ENCODE data around the gene NXPH1. TPM values are rescaled to one million over a fixed set of nuclear protein-coding genes. Genes with fewer than 3 reads are reported as not detected.

NXPH1 gene
- total and polyA plus RNA-seq, 2 experiments from 2014 or later, result not detected

DNA sequence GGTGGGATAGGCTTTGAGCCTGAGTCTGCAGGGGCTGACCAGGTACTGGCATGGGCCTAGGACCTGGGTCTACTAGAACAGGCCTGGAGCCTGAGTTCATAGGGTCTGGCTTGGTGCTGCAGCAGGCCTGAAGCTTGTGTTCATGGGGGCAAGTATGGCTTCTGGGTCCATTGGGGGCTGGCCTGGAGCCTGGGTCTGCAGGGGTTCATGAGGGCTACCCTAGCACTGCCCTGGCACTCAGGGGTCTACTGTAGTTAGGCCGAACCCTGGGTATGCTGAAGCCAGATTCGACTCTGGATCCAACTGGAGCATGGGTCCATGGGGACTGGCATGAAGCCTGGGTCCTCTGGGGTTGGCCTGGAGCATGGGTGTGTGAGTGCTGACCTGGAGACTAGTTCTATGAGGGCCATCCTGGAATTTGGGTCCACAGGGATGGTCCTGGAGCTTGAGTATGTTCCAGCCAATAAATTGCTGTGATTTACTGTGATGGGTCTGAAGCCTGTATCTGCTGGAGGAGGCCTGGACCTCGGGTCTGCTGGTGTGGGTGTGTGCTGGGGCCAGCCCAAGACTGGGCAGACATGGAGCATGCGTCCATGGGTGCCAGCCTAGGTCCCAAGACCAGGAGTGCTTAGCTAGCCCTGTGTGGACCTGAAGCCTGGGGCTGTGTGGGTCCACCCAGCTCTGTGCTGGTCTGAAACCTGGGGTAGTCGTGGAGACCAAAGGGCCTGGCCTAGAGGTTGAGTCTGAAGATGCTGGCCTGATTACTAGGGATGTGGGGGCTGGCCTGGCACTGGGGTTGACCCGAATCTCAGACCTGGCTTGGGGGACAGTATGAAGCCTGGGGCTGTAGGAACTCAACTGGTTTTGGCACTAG, 235.5 kb downstream of the NXPH1 start:
- H3K4me3 ChIP-seq, result no peak overlapping the region
- H3K9ac ChIP-seq, result no peak overlapping the region
- H3F3A ChIP-seq (ENCODE audit: insufficient read depth), result no peaks in the 10 kb centered on the region
- no peaks in the 10 kb centered on the region for H3K36me3 ChIP-seq (ENCODE audit: low read depth)
- no peaks in the 10 kb centered on the region for H3K79me2 ChIP-seq (ENCODE audit: insufficient read depth)
- H3K4me1 ChIP-seq (ENCODE audit: insufficient read depth), result no peaks in the 10 kb centered on the region
- H3K4me2 ChIP-seq (ENCODE audit: unreplicated experiment), result no peak overlapping the region
- peaks cover 4% of the 10 kb centered on the region for H3K9me3 ChIP-seq (ENCODE audit: low read depth)
- WGBS, 2 experiments (ENCODE audit: low coverage in 1 of 2, low lambda C conversion rate in 2 of 2, missing lambda C conversion rate in 2 of 2), result 0 to 11% methylated on average over 4 to 6 of the region's 6 CpGs
- TF ChIP-seq EZH2 (IDR thresholded peaks at IDR 0.05; ENCODE audit: insufficient read depth, poor library complexity, severe bottlenecking) (no peak), EZH2phosphoT487 (IDR thresholded peaks at IDR 0.05; ENCODE audit: insufficient read depth, low read depth) (no peak)
- no peak overlapping the region for H3K27ac ChIP-seq
- no peak for DNase-seq
- H2AFZ ChIP-seq, result no peak overlapping the region
- H3K27me3 ChIP-seq (replicated peaks; ENCODE audit: insufficient read depth), result no peaks in the 10 kb centered on the region
- no peaks in the 10 kb centered on the region; the same call in none of the 2 replicates for H4K20me1 ChIP-seq (ENCODE audit: insufficient read depth)
- H3K9me2 ChIP-seq (ENCODE audit: insufficient read depth), result no peaks in the 10 kb centered on the region
- in situ Hi-C loops (cut with MboI), result no loop called here

DNA sequence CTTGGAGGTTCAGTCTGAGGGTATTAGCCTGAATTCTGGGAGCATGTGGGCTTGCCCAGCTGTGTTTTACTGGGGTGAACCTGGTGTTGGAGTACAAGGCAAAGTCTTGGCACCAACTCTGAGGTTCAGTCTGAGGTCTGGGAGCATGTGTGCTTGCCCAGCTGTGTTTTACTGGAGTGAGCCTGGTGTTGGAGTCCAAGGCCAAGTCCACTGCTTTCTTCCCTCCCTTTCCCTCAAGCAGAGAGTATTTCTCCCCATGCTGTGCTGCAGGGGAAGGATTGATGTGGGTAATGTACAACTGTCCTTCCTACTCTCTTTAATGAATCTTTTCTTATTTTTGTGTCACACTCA, 236.1 kb downstream of the NXPH1 start:
- H3K79me2 ChIP-seq (ENCODE audit: insufficient read depth), result no peaks in the 10 kb centered on the region

DNA sequence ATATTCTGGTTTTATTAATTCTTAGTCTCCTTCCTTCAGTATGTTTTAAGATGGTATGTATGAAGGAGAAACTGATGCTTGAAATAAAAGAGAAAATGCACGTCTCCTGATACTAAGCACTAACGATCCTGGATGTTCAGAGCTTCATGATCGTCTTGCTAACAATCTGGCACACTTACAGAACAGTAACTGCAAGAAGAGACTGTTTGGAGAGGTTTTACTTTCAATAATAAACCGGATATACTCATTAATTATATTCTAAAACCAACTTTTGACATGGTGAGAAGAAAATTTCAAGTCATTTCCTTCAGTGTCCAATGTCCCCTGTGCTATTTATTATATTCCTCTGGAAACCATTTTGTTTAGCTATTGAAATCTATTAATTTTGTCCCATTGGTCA, 251.0 kb downstream of the NXPH1 start:
- no peaks in the 10 kb centered on the region for H3K27me3 ChIP-seq (replicated peaks; ENCODE audit: insufficient read depth)
- H4K20me1 ChIP-seq (ENCODE audit: insufficient read depth), result no peaks in the 10 kb centered on the region
- H2AFZ ChIP-seq, result no peak overlapping the region
- DNase-seq, result no peak
- WGBS, 2 experiments (ENCODE audit: low coverage in 1 of 2, low lambda C conversion rate in 2 of 2, missing lambda C conversion rate in 2 of 2), result 3 to 9% methylated on average over 4 of the region's 4 CpGs
- no peaks in the 10 kb centered on the region for H3K9me3 ChIP-seq (ENCODE audit: low read depth)
- H3K36me3 ChIP-seq (ENCODE audit: low read depth), result no peaks in the 10 kb centered on the region
- H3K9ac ChIP-seq, result no peak overlapping the region
- H3K4me3 ChIP-seq, result no peak overlapping the region
- H3K79me2 ChIP-seq (ENCODE audit: insufficient read depth), result no peaks in the 10 kb centered on the region
- in situ Hi-C loops (cut with MboI), result no loop called here
- no peaks in the 10 kb centered on the region for H3K9me2 ChIP-seq (ENCODE audit: insufficient read depth)
- no peak overlapping the region for H3K27ac ChIP-seq
- H3F3A ChIP-seq (ENCODE audit: insufficient read depth), result no peaks in the 10 kb centered on the region
- no peak for TF ChIP-seq EZH2phosphoT487 (IDR thresholded peaks at IDR 0.05; ENCODE audit: insufficient read depth, low read depth)
- no peak for TF ChIP-seq EZH2 (IDR thresholded peaks at IDR 0.05; ENCODE audit: insufficient read depth, poor library complexity, severe bottlenecking)
- H3K4me2 ChIP-seq (ENCODE audit: unreplicated experiment), result no peak overlapping the region
- H3K4me1 ChIP-seq (ENCODE audit: insufficient read depth), result no peaks in the 10 kb centered on the region

More for the DNA sequence above, 236.1 kb downstream of the NXPH1 start:
- Histone ChIP-seq H3F3A (ENCODE audit: insufficient read depth) (no peaks in the 10 kb centered on the region), H3K36me3 (ENCODE audit: low read depth) (no peaks in the 10 kb centered on the region), H3K27ac (no peak overlapping the region), H3K9ac (no peak overlapping the region), H3K27me3 (replicated peaks; ENCODE audit: insufficient read depth) (no peaks in the 10 kb centered on the region), H3K4me2 (ENCODE audit: unreplicated experiment) (no peak overlapping the region), H3K9me3 (ENCODE audit: low read depth) (peaks cover 4% of the 10 kb centered on the region), H2AFZ (no peak overlapping the region), H3K4me3 (no peak overlapping the region), H4K20me1 (ENCODE audit: insufficient read depth) (no peaks in the 10 kb centered on the region; the same call in none of the 2 replicates), H3K4me1 (ENCODE audit: insufficient read depth) (no peaks in the 10 kb centered on the region), H3K9me2 (ENCODE audit: insufficient read depth) (no peaks in the 10 kb centered on the region)
- in situ Hi-C loops (cut with MboI), result no loop called here
- no peak for DNase-seq
- TF ChIP-seq EZH2 (IDR thresholded peaks at IDR 0.05; ENCODE audit: insufficient read depth, poor library complexity, severe bottlenecking), result no peak
- no peak for TF ChIP-seq EZH2phosphoT487 (IDR thresholded peaks at IDR 0.05; ENCODE audit: insufficient read depth, low read depth)

DNA sequence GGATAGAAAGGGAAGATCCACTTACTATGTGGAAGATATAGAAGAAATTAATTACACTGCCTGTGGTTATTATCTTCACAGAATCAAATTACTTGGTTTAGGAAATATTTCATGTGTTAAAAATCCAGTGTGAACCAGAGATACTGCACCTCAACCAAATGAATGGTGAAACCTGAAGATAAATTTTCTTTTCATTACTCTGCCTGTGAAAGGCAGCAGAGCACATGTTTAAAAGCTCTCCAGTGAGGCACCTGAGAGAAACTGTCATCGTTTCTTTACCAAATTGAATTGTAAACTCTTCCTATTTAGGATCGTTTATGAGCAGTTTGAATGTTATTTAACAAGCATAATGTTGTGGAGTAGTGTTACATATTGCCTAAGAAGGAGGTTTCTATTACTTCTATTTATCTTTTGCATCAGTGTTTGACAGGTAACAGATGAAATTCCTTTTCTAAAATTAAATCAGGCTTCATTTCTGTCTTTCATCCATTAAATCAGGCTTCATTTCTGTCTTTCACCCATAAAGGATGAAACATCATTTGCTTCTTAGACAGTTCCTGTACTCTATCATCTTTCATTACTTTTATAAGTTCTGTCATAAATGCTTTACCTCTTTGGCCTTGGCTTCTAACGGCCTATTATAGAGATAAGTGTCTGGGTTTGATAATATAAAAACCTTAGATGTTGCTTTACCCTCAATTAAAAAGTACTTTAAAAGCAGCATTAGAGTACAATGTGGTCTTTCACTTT, 266.6 kb downstream of the NXPH1 start:
- no peaks in the 10 kb centered on the region for H3K79me2 ChIP-seq (ENCODE audit: insufficient read depth)
- H2AFZ ChIP-seq, result no peak overlapping the region
- TF ChIP-seq EZH2phosphoT487 (IDR thresholded peaks at IDR 0.05; ENCODE audit: insufficient read depth, low read depth), result no peak
- no peak for TF ChIP-seq EZH2 (IDR thresholded peaks at IDR 0.05; ENCODE audit: insufficient read depth, poor library complexity, severe bottlenecking)
- no peaks in the 10 kb centered on the region for H3F3A ChIP-seq (ENCODE audit: insufficient read depth)
- H3K4me2 ChIP-seq (ENCODE audit: unreplicated experiment), result no peak overlapping the region
- DNase-seq, result no peak
- H3K9ac ChIP-seq, result no peak overlapping the region
- no peaks in the 10 kb centered on the region for H3K4me1 ChIP-seq (ENCODE audit: insufficient read depth)
- WGBS, 2 experiments (ENCODE audit: low coverage in 1 of 2, low lambda C conversion rate in 2 of 2, missing lambda C conversion rate in 2 of 2), result 1 to 5% methylated on average over 3 of the region's 3 CpGs
- H3K36me3 ChIP-seq (ENCODE audit: low read depth), result no peaks in the 10 kb centered on the region
- no peak overlapping the region for H3K27ac ChIP-seq
- H3K27me3 ChIP-seq (replicated peaks; ENCODE audit: insufficient read depth), result no peaks in the 10 kb centered on the region
- H3K9me2 ChIP-seq (ENCODE audit: insufficient read depth), result no peaks in the 10 kb centered on the region
- H3K4me3 ChIP-seq, result no peak overlapping the region
- in situ Hi-C loops (cut with MboI), result no loop called here
- no peaks in the 10 kb centered on the region for H3K9me3 ChIP-seq (ENCODE audit: low read depth)
- no peaks in the 10 kb centered on the region for H4K20me1 ChIP-seq (ENCODE audit: insufficient read depth)
